ENCODE measurements around the gene SH3PXD2A. TPM values are rescaled to one million over a fixed set of nuclear protein-coding genes. Genes with fewer than 3 reads are reported as not detected.

The SH3PXD2A gene
- total RNA-seq, 1 donor from 2014 or later, result 35.2 TPM

GRCh38 chr10:103553743-103554487 lies 301.5 kb downstream of the SH3PXD2A start:
- no peak for TF ChIP-seq CTCF (IDR thresholded peaks at IDR 0.05)
- no peak for DNase-seq
- peaks cover 7% of the 10 kb centered on the region for H3K4me1 ChIP-seq
- peaks cover 13% of the 10 kb centered on the region for H3K27me3 ChIP-seq
- H3K4me3 ChIP-seq, result no peak overlapping the region
- no peak for ATAC-seq
- H3K36me3 ChIP-seq, result no peaks in the 10 kb centered on the region
- H3K9me3 ChIP-seq, result no peaks in the 10 kb centered on the region
- no peak overlapping the region for H3K27ac ChIP-seq
- intact Hi-C loops (cut with DNase I), result no loop called here

DNA sequence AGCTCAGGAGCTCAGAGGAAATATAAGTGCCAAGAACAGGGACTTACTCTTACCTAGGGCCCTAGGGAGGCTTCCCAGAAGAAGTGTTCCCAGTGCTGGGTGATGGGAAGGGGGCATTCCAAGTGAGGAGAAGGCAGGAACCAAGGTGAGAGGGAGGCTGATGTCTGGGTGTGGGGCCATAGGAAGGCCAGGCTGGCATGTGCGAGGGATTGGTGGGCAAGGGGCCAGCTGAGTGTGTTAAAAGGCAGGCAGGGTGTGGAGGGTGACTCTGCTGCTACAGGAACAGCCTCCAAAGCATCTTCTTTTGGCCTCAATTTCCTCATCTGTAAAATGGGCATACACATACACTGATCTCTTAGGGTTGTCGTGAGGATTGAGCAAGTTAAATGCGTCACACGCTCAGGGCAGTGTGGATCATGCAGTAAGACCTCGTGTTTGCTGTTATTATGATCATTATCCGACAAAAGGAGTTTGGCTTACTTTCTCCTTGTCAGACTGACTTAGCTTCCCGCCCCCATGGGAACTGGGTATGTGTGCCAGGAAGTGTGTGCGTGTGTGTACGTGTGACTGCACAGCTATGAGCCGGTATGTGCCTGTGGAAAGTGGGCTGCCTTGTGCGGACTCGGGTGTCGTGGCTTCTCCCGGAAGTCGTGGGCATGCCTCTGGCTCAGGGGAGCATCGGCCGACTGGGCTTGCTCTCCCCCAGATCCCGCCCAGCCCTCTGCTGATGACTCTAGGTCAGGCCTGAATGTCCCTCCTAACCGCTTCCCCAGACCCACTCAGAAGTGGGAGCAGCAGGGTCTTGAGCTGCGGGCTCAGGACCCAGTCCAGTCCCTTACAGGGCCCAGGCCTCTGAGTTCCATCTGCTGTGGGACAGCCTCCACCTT lies 302.3 kb downstream of the SH3PXD2A start:
- TF ChIP-seq CTCF (IDR thresholded peaks at IDR 0.05), result no peak
- Histone ChIP-seq H3K36me3 (no peaks in the 10 kb centered on the region), H3K27ac (no peak overlapping the region), H3K4me1 (peaks cover 7% of the 10 kb centered on the region), H3K27me3 (peaks cover 13% of the 10 kb centered on the region), H3K4me3 (no peak overlapping the region), H3K9me3 (no peaks in the 10 kb centered on the region)
- intact Hi-C loops (cut with DNase I), result no loop called here
- ATAC-seq (no peak), DNase-seq (peak; percentile 51)

DNA sequence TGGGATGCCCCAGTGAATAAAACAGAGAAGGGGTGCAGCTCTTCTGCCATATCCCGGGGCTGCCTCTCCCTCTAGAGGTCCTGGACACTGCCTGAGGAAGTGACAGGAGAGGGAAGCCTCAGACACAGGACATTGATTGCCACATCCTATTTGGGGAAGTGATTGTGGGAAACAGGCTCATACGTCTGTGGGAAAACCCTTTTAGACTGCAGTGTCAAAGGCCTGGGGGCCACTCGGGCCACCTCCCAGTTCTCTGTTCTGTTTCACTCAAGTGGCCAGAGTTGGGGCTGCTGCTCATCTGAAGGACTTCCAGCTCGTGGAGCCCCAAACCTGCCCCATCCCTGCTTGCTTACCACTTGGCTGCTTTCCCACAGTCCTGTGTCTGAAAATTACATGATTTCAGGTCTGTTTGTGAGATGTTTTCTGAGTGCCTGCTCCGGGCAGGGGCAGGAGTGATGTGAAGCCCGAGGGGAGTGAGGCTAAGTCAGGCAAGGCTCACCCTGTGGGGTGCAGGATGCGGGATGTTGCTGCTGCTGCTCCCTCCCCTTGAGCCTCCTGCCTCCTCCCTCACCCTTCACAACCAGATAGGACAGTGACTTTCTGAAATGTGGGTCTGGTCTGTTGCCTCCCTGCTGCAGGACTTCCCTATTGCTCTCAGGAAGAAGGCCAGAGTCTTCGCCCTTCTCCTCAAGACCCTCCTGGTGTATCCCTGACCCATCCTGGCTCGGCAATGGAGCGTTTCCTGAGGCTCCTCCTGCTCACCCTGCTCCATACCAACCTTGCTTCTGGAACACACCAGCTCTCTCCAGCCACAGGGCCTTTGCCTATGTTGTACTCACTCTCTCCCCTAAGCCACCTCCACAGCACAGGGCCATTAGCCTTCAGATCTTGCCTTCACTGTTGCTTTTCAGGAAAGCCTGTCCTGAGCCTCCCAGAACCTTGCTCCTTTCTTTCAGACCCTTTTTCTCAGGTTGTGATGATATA lies 303.5 kb downstream of the SH3PXD2A start:
- H3K36me3 ChIP-seq, result no peaks in the 10 kb centered on the region
- intact Hi-C loops (cut with DNase I), result no loop called here
- peak; percentile 76 for ATAC-seq
- TF ChIP-seq CTCF (IDR thresholded peaks at IDR 0.05), result no peak
- H3K4me3 ChIP-seq, result no peak overlapping the region
- peaks cover 7% of the 10 kb centered on the region for H3K4me1 ChIP-seq
- no peaks in the 10 kb centered on the region for H3K9me3 ChIP-seq
- H3K27me3 ChIP-seq, result peaks cover 10% of the 10 kb centered on the region
- DNase-seq, result peak; percentile 65
- no peak overlapping the region for H3K27ac ChIP-seq

DNA sequence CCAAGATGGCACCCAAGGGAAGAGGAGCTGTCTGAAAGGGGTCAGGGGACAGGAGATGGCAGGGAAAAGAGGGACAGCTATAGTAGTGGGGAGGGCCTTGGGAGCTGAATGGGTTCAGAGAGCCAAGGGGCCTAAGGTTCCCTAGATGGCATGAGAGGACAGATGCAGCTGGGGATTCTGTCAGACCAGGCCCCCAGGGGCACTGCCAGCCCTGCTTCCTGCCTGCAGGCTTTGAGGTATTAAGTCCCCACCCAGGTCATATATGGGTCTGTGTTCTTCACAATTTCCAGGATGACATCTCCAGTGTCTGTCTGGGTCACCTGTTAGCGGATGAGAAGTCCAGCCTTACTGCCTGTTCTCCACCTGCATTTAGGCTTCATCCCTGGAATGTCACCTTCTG lies 305.1 kb downstream of the SH3PXD2A start:
- intact Hi-C loops (cut with DNase I), result no loop called here

More for the DNA sequence above, 305.1 kb downstream of the SH3PXD2A start:
- no peaks in the 10 kb centered on the region for H3K36me3 ChIP-seq
- H3K27ac ChIP-seq, result no peak overlapping the region
- no peak overlapping the region for H3K4me3 ChIP-seq
- H3K9me3 ChIP-seq, result no peaks in the 10 kb centered on the region
- DNase-seq, result peak; percentile 23
- peaks cover under 1% of the 10 kb centered on the region for H3K4me1 ChIP-seq
- ATAC-seq, result no peak
- H3K27me3 ChIP-seq, result no peaks in the 10 kb centered on the region
- TF ChIP-seq CTCF (IDR thresholded peaks at IDR 0.05), result no peak
